Kidney (tissue), 14 donors: ENCODE data around the gene SLC7A9. TPM values are rescaled to one million over a fixed set of nuclear protein-coding genes. Genes with fewer than 3 reads are reported as not detected.

ENCODE experiments used
- DNase-seq, 5 donors: peaks; one replicate each; pipeline ENCODE4 v3.0.0-alpha.2; 2013 to 2020
- FAIRE-seq: peaks from 2 replicates; lab custom pipeline; 2012; peaks lifted over from hg19 to GRCh38; lab: Jason Lieb, UNC
- H3K27ac ChIP-seq, 2 donors: one replicate each; pipeline ENCODE4 v1.7.0; 2013; ENCODE audit warnings: low read depth in 2 of 2, low read length in 2 of 2, inconsistent platforms in 1 of 2
- H3K27me3 ChIP-seq: one replicate; pipeline ENCODE4 v1.7.1; 2013; ENCODE audit warnings: low read length, inconsistent platforms; ENCODE audit not compliant: control insufficient read depth, insufficient read depth
- H3K36me3 ChIP-seq, 3 donors: one replicate each; pipeline versions ENCODE4 v1.7.0 to v1.7.1; 2013; ENCODE audit warnings: low read length in 3 of 3, control low read depth in 1 of 3, inconsistent platforms in 1 of 3; ENCODE audit not compliant: insufficient read depth in 3 of 3, control insufficient read depth in 2 of 3
- H3K4me1 ChIP-seq, 3 donors: one replicate each; pipeline versions ENCODE4 v1.7.0 to v1.7.1; 2013; ENCODE audit warnings: low read length in 3 of 3, inconsistent platforms in 1 of 3, low read depth in 1 of 3; ENCODE audit not compliant: control insufficient read depth in 2 of 3, insufficient read depth in 2 of 3
- H3K4me3 ChIP-seq, 3 donors: one replicate each; pipeline versions ENCODE4 v1.7.0 to v1.8.1; 2013; ENCODE audit warnings: low read length in 3 of 3, control low read depth in 1 of 3, inconsistent platforms in 1 of 3
- H3K9ac ChIP-seq, 3 donors: one replicate each; pipeline versions ENCODE4 v1.7.0 to v1.7.1; 2013; ENCODE audit warnings: low read length in 3 of 3, control low read depth in 1 of 3, inconsistent platforms in 1 of 3
- H3K9me3 ChIP-seq, 3 donors: one replicate each; pipeline versions ENCODE4 v1.7.0 to v1.7.1; 2013; ENCODE audit warnings: low read length in 3 of 3, control low read depth in 1 of 3, inconsistent platforms in 1 of 3; ENCODE audit not compliant: control insufficient read depth in 2 of 3, insufficient read depth in 1 of 3
- CTCF ChIP-seq: IDR thresholded peaks from 3 replicates; pipeline ENCODE4 v1.5.1; 2012; ENCODE audit warnings: mild to moderate bottlenecking, moderate library complexity, borderline replicate concordance; ENCODE audit not compliant: insufficient read depth; ENCODE audit errors: extremely low read depth
- intact Hi-C: fragments of 100-400 bp; cut with DNase I; formaldehyde crosslinking; loops from one replicate; pipeline ENCODE4 v1.11.1; 2022
- polyA plus RNA-seq: library from polyadenylated mRNA; stranded (reverse); fragments of 350-450 nt; fragmentation: Illumina TruSeq; extraction: RNeasy Lipid Tissue Mini Kit (QIAGEN cat#74804); gene quantifications from one replicate; pipeline ENCODE4 v1.2.3, GENCODE V29; 2014; ENCODE audit warnings: low read depth, low replicate concordance; ENCODE audit not compliant: insufficient read depth
- total RNA-seq: library from RNA; stranded (reverse); fragmentation: NEBNext Ultra II Directional; extraction: Animal tissue kit (Norgen Biotek cat#: 25700); gene quantifications from one replicate; pipeline ENCODE4 v1.2.1, GENCODE V29; 2021
- donor health status: control.
- donor health status: control.
- donor health status: control.
- donor health status: control.
- donor health status: control.
- donor health status: DM: yes; HTN: yes; CAD: no.
- donor health status: Normal renal cell carcinoma (clear cell type).

The SLC7A9 gene
- total and polyA plus RNA-seq, 2 donors from 2014 or later, result 2.6 to 40.0 TPM

DNA sequence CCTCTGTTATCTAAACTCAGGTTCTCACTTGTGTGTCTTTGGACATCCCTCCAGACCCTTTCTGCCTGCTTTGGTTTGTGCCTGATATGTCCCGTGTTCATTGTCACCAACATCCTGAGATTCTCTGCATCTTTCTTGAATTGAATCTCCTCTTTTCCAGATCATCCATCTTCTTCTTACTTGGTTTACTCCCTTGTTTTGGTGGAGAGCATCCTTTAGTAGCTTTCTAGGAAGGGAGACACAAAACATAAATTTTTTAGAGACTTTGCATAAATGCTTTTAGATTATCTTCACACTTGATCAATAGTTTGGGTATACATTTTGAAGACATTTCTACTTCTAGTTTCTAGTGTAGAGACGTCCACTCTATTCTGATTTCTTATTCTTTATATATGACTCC lies 88.3 kb downstream of the SLC7A9 start:
- no peak overlapping the region for H3K27ac ChIP-seq
- H3K36me3 ChIP-seq, result no peaks in the 10 kb centered on the region
- no peaks in the 10 kb centered on the region for H3K27me3 ChIP-seq
- FAIRE-seq, result no peak
- H3K9ac ChIP-seq, result no peak overlapping the region
- no peak for DNase-seq
- no peaks in the 10 kb centered on the region for H3K4me1 ChIP-seq
- no peak for TF ChIP-seq CTCF
- no peak overlapping the region for H3K4me3 ChIP-seq
- peaks cover 0 to 6% (median 2%) of the 10 kb centered on the region in 3 donors for H3K9me3 ChIP-seq
- intact Hi-C loops, result no loop called here

Other genes with a start within 250 kb of the SLC7A9 start
- 29.8 TPM for gene ANKRD27, start 194.6 kb downstream of the SLC7A9 start, total RNA-seq
- gene ANKRD27, start 194.6 kb downstream of the SLC7A9 start, polyA plus RNA-seq, result 9.3 TPM
- gene RGS9BP, start 193.9 kb downstream of the SLC7A9 start, total RNA-seq, result 0.72 TPM
- 0.39 TPM for gene RGS9BP, start 193.9 kb downstream of the SLC7A9 start, polyA plus RNA-seq
- gene NUDT19, start 177.9 kb downstream of the SLC7A9 start, total RNA-seq, result 11.7 TPM
- gene NUDT19, start 177.9 kb downstream of the SLC7A9 start, polyA plus RNA-seq, result 8.8 TPM
- gene TDRD12, start 150.0 kb downstream of the SLC7A9 start, total RNA-seq, result 0.38 TPM
- gene TDRD12, start 150.0 kb downstream of the SLC7A9 start, polyA plus RNA-seq, result not detected
- gene CEP89, start 102.2 kb upstream of the SLC7A9 start, total RNA-seq, result 24.0 TPM
- gene CEP89, start 102.2 kb upstream of the SLC7A9 start, polyA plus RNA-seq, result 12.4 TPM
- 2.0 TPM for gene FAAP24, start 102.5 kb upstream of the SLC7A9 start, total RNA-seq
- gene FAAP24, start 102.5 kb upstream of the SLC7A9 start, polyA plus RNA-seq, result 1.4 TPM
- gene RHPN2, start 195.1 kb upstream of the SLC7A9 start, total RNA-seq, result 50.3 TPM
- 13.5 TPM for gene RHPN2, start 195.1 kb upstream of the SLC7A9 start, polyA plus RNA-seq
- gene GPATCH1, start 211.4 kb upstream of the SLC7A9 start, total RNA-seq, result 9.1 TPM
- 4.3 TPM for gene GPATCH1, start 211.4 kb upstream of the SLC7A9 start, polyA plus RNA-seq